Choroid plexus epithelial cell (primary cell): ENCODE results near the gene TBCD.
"Not testable (repeated sequence)": the region's sequence is repeated elsewhere in the genome, so short reads cannot be mapped to it uniquely, and the experiment has no call there.

Source experiments
- DNase-seq: peaks from one replicate; pipeline ENCODE4 v3.0.0-alpha.2; 2010; ENCODE audit warnings: low read depth
- H3K4me3 ChIP-seq: 2 replicates; pipeline ENCODE4 v1.5.1; 2011; ENCODE audit warnings: low read depth, mild to moderate bottlenecking, control low read depth, low read length, moderate library complexity
- TF ChIP-seq, protein P1 (sequence below): conservative IDR thresholded peaks from 2 replicates; pipeline ENCODE4 v1.5.1; 2011; ENCODE audit warnings: low read depth, mild to moderate bottlenecking, control low read depth, inconsistent platforms, low read length, moderate library complexity

The TBCD gene

DNA sequence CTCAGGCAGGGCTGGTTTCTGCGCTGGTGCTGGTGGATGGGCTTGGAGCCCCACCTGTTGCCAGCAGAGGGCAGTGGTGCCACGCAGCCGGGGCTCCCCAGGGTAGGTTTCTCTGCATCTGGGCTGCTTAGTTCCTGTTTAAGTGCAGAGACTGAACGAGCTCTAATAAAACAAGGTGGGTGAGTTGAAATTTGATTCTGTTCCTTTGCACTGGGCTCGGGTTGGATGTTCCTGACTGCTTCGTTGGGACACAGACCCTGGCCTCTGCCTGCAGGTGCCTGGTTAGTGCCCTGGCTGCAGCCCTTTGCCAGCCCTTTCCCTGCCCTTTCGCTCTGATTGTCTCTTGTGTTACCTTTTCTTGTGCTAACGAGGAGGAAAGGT lies 30.0 kb downstream of the TBCD start:
- TF ChIP-seq, protein P1, sequence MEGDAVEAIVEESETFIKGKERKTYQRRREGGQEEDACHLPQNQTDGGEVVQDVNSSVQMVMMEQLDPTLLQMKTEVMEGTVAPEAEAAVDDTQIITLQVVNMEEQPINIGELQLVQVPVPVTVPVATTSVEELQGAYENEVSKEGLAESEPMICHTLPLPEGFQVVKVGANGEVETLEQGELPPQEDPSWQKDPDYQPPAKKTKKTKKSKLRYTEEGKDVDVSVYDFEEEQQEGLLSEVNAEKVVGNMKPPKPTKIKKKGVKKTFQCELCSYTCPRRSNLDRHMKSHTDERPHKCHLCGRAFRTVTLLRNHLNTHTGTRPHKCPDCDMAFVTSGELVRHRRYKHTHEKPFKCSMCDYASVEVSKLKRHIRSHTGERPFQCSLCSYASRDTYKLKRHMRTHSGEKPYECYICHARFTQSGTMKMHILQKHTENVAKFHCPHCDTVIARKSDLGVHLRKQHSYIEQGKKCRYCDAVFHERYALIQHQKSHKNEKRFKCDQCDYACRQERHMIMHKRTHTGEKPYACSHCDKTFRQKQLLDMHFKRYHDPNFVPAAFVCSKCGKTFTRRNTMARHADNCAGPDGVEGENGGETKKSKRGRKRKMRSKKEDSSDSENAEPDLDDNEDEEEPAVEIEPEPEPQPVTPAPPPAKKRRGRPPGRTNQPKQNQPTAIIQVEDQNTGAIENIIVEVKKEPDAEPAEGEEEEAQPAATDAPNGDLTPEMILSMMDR, result peak; percentile 99
- DNase-seq, result peak; percentile 86
- H3K4me3 ChIP-seq, result no peak overlapping the region

DNA sequence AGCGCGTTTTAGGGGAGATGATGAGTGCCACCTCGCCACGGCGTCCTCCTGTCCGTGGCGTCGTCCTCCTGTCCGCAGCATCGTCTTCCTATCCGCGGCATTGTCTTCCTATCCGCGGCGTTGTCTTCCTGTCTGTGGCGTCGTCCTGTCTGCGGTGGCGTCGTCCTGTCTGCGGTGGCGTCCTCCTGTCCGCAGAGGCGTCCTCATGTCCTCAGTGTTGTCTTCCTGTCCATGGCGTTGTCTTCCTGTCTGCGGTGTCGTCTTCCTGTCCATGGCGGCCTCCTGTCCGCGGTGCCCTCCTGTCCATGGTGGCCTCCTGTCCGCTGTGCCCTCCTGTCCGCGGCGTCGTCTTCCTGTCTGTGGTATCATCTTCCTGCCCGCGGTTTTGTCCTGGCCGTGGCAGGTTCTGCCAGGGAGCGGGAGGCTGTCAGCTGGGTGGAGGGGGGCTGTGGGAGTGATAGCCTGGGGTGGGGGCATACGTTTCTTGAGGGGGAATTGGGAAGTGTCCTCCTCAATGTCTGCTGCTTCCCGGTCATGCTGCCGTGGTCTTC lies 30.9 kb downstream of the TBCD start:
- DNase-seq, result no peak
- TF ChIP-seq, protein P1, result no peak
- H3K4me3 ChIP-seq, result no peak overlapping the region

DNA sequence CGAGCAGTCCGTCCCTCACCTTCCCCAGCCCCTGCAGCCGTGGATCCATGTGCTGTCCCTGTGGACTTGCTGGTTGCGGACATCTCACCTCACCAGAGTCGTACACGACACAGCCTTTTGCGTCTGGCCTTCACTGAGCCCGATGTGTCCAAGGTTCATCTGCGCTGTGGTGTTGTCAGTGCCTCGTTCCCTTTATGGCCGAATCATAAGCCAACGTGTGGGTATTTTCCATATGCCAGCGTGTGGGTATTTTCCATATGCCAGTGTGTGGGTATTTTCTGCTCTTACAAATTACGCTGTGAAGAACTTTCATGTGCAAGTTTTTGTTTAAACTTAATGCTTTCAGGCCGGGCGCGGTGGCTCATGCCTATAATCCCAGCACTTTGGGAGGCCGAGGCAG lies 31.6 kb downstream of the TBCD start:
- H3K4me3 ChIP-seq, result no peak overlapping the region
- TF ChIP-seq, protein P1, result no peak
- DNase-seq, result no peak

DNA sequence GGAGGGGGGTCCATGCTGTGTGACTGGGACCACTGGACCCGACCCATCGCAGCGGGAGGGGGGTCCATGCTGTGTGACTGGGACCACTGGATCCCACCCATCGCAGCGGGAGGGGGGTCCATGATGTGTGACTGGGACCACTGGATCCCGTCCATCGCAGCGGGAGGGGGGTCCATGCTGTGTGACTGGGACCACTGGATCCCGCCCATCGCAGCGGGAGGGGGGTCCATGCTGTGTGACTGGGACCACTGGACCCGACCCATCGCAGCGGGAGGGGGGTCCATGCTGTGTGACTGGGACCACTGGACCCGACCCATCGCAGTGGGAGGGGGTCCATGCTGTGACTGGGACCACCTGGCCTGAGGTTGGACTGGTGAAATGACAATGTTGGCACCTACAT lies 33.7 kb downstream of the TBCD start:
- not testable (repeated sequence) for H3K4me3 ChIP-seq, DNase-seq

DNA sequence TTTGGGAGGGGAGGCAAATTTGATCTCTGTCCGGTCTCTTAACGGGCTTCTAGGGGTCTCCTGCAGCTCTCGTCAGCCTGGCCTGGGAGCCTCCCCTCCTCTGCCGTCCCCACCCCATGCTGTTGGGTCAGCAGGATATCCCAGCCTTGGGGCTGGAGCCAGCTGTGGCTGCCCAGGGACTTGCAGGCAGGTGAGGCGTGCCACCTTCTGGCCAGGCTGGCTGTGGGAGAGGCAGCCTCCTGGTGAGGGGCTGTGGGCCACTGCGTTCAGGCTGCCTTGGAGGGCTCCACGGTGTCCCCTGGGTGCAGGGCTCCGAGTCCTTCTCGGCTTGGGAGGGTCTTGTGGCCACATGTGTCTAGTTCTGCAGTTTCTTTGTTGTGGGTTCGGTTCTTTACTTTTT lies 34.6 kb downstream of the TBCD start:
- no peak overlapping the region for H3K4me3 ChIP-seq
- DNase-seq, result no peak
- TF ChIP-seq, protein P1, result no peak

DNA sequence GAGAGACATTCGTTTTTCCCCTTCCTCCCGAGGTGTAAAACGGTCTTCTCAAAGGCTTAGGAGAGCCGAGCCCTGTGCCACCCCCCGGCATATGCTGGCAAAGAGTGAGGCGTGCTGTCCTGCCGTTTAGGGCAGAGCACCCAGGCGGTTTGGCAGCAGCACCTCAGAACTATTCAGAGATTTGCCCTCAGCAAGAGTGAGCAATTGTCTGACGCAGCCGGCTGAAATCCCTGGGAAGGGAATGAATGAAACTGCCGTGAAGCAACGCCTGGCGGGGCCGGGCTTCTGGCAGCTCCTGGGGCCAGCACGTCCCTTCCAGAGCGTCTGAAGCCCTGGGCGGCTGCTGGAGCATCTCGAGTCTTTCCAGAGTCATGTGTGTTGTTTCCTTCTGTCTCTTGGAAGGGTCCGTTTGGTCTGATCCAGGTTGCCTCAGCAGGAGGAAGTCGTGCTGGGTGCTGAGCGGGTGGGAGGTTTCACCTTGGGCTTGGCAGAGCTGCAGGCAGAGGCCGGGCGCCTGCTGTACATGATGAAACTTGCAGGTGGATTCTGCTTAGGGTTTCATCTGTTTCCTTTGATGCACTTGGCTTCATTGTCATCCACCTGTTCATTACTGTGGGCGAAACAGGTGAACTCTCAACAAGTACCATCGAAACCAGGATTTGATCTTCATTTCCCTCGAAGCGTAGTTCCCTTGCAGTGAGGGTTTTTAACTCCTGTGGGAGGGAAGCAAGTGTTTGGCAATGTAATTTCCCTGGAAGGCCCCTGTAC lies 35.4 kb downstream of the TBCD start:
- H3K4me3 ChIP-seq, result no peak overlapping the region
- TF ChIP-seq, protein P1, result no peak
- no peak for DNase-seq

DNA sequence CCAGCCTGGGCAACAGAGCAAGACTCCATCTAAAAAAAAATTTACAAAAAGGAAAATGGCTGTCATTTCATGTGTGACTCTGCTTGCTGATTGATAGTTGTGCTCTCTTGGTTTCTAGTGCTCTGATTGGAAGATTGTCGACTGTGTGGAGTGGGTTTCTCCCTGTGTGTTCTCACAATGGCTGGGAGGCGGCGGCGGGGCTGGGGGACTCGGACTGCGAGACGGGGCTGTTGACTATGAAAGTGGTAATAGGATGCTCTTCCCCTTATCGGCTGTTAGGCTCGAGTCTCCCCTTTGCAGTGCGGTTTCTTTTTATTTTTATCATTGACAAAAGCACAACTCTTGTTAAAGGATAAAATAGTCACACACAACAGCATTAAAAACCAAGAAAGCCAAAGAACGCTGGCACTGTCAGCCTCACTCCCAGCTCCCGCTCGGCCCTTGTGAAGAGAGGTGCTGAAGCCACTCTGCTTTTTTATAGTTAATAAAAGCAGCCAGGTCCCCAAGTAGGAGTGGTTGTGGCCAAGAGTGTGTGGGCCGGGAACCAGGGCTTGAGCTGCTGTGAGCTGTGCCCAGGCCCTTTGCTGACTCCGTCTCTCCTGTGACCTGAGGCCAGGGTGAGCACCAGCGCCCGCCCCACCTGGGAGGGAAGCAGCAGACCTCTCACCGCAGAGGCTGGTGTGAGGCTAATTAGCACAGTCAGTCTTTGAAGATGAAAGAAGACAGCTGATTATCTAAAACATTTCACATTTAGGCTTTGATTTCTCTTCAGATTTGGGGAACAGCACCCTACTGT lies 36.5 kb downstream of the TBCD start:
- TF ChIP-seq, protein P1, result no peak
- DNase-seq, result no peak
- no peak overlapping the region for H3K4me3 ChIP-seq
